ENCODE data around the gene HSPBAP1. TPM values are rescaled to one million over a fixed set of nuclear protein-coding genes. Genes with fewer than 3 reads are reported as not detected.

HSPBAP1 gene
- total RNA-seq, 1 experiment from 2014 or later, result 8.7 TPM

DNA sequence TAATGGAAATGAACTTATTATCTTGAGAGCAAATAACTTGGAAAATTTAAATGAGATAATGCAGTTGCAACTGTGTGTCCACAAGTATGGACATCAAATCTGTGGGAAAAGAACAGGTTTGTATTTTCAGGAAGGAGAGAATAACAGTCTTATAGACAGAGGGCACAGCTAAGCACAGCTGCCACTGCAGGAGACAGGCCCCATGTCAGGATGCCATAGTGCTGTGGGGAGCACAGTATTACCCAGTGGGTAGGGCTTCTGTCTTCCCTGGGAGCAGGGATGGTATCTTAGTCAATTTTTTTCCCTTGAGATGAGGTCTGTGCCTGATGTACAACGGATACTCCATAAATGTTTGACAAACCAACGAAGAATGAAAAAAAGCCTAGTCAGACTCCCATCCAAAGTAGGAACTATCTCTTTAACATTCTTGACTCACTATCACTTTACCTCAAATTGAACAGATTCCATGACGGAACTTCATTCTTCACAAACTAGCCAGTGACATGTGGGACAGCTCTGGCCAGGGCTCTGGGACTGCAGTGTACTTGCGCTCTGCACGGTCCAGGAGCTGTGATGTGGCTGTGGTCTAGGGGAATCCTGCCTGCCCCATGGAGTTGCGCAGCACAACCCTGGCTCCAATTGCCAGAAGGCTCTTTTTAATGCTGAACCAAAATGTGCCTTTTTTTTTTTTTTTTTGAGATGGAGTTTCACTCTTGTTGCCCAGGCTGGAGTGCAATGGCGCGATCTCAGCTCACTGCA is 64.7 kb downstream of the HSPBAP1 start:
- DNase-seq (ENCODE audit: low spot score), result no peak
- no peak for TF ChIP-seq CTCF (conservative IDR thresholded peaks at IDR 0.05; ENCODE audit: low read depth, low read length)
- no peak for TF ChIP-seq EZH2 (IDR thresholded peaks at IDR 0.05; ENCODE audit: borderline replicate concordance, low read depth, low read length, poor library complexity, severe bottlenecking)
- no TSS peak for BruUV-seq (replicated peaks)
- POLR2A ChIA-PET (ENCODE audit: low non-redundant PET), result no interaction called here
- H3K4me1 ChIP-seq (ENCODE audit: insufficient read depth, low read length, poor library complexity, severe bottlenecking), result no peaks in the 10 kb centered on the region
- H3K9me3 ChIP-seq (ENCODE audit: low read depth, low read length, poor library complexity, severe bottlenecking), result no peaks in the 10 kb centered on the region
- no peaks in the 10 kb centered on the region for H3K36me3 ChIP-seq (ENCODE audit: insufficient read depth, low read length, poor library complexity, severe bottlenecking)
- H3K27ac ChIP-seq (ENCODE audit: low read depth, low read length, poor library complexity, severe bottlenecking), result no peak overlapping the region
- H3K4me3 ChIP-seq (ENCODE audit: low read depth, low read length, poor library complexity, severe bottlenecking), result no peak overlapping the region
- CTCF ChIA-PET, result no interaction called here
- H3K27me3 ChIP-seq (replicated peaks; ENCODE audit: insufficient read depth, low read depth, low read length, poor library complexity), result no peaks in the 10 kb centered on the region
- intact Hi-C loops (cut with micrococcal nuclease; ENCODE audit: unreplicated experiment), result no loop called here

GRCh38 chr3:122728186-122728585 is 65.4 kb downstream of the HSPBAP1 start:
- no peak overlapping the region for H3K4me3 ChIP-seq (ENCODE audit: low read depth, low read length, poor library complexity, severe bottlenecking)
- CTCF ChIA-PET, result no interaction called here
- intact Hi-C loops (cut with micrococcal nuclease; ENCODE audit: unreplicated experiment), result no loop called here
- no TSS peak for BruUV-seq (replicated peaks)
- H3K4me1 ChIP-seq (ENCODE audit: insufficient read depth, low read length, poor library complexity, severe bottlenecking), result no peaks in the 10 kb centered on the region
- POLR2A ChIA-PET (ENCODE audit: low non-redundant PET), result no interaction called here
- H3K27ac ChIP-seq (ENCODE audit: low read depth, low read length, poor library complexity, severe bottlenecking), result no peak overlapping the region
- H3K27me3 ChIP-seq (replicated peaks; ENCODE audit: insufficient read depth, low read depth, low read length, poor library complexity), result no peaks in the 10 kb centered on the region
- no peaks in the 10 kb centered on the region for H3K9me3 ChIP-seq (ENCODE audit: low read depth, low read length, poor library complexity, severe bottlenecking)
- H3K36me3 ChIP-seq (ENCODE audit: insufficient read depth, low read length, poor library complexity, severe bottlenecking), result no peaks in the 10 kb centered on the region
- TF ChIP-seq CTCF (conservative IDR thresholded peaks at IDR 0.05; ENCODE audit: low read depth, low read length) (no peak), EZH2 (IDR thresholded peaks at IDR 0.05; ENCODE audit: borderline replicate concordance, low read depth, low read length, poor library complexity, severe bottlenecking) (no peak)
- no peak for DNase-seq (ENCODE audit: low spot score)

DNA sequence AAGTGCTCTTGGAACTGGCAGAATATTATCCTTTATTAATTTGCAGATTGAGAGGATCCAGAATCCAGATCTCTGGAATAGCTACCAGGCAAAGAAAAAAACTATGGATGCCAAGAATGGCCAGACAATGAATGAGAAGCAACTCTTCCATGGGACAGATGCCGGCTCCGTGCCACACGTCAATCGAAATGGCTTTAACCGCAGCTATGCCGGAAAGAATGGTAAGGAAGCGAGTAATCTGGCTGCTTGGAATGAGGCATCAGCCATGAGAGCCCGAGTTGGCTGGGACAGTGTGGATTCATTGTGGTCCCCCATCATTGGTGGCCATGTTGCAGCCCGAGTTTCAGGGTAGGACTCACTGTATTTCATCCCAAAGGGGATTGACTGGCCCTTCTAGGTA is 65.9 kb downstream of the HSPBAP1 start:
- CTCF ChIA-PET, result no interaction called here
- Histone ChIP-seq H3K4me3 (ENCODE audit: low read depth, low read length, poor library complexity, severe bottlenecking) (no peak overlapping the region), H3K27me3 (replicated peaks; ENCODE audit: insufficient read depth, low read depth, low read length, poor library complexity) (no peaks in the 10 kb centered on the region), H3K4me1 (ENCODE audit: insufficient read depth, low read length, poor library complexity, severe bottlenecking) (no peaks in the 10 kb centered on the region), H3K9me3 (ENCODE audit: low read depth, low read length, poor library complexity, severe bottlenecking) (no peaks in the 10 kb centered on the region), H3K36me3 (ENCODE audit: insufficient read depth, low read length, poor library complexity, severe bottlenecking) (no peaks in the 10 kb centered on the region), H3K27ac (ENCODE audit: low read depth, low read length, poor library complexity, severe bottlenecking) (no peak overlapping the region)
- intact Hi-C loops (cut with micrococcal nuclease; ENCODE audit: unreplicated experiment), result no loop called here
- BruUV-seq (replicated peaks), result no TSS peak
- POLR2A ChIA-PET (ENCODE audit: low non-redundant PET), result no interaction called here
- DNase-seq (ENCODE audit: low spot score), result no peak
- TF ChIP-seq EZH2 (IDR thresholded peaks at IDR 0.05; ENCODE audit: borderline replicate concordance, low read depth, low read length, poor library complexity, severe bottlenecking), result no peak

DNA sequence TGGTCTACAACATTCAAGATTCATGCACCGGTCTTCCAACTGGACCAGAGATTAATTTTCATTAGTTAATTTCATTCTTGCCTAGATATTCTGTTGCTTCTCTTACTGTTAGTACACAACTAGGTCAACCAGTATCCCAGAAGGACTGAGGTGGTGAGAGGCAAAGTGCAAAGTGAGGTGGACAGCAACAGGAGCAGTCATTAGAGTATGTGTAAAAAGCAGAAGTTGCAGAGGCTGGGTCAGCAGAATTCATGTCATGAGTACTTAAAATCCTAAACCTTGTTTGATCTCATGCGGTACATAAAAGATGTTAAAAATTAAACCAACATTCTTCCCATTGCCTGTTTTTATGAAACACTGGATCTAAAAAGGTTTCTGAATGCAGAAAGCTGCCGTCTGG is 66.3 kb downstream of the HSPBAP1 start:
- no TSS peak for BruUV-seq (replicated peaks)
- intact Hi-C loops (cut with micrococcal nuclease; ENCODE audit: unreplicated experiment), result no loop called here
- Histone ChIP-seq H3K4me1 (ENCODE audit: insufficient read depth, low read length, poor library complexity, severe bottlenecking) (no peaks in the 10 kb centered on the region), H3K4me3 (ENCODE audit: low read depth, low read length, poor library complexity, severe bottlenecking) (no peak overlapping the region), H3K36me3 (ENCODE audit: insufficient read depth, low read length, poor library complexity, severe bottlenecking) (no peaks in the 10 kb centered on the region), H3K27ac (ENCODE audit: low read depth, low read length, poor library complexity, severe bottlenecking) (no peak overlapping the region), H3K27me3 (replicated peaks; ENCODE audit: insufficient read depth, low read depth, low read length, poor library complexity) (no peaks in the 10 kb centered on the region), H3K9me3 (ENCODE audit: low read depth, low read length, poor library complexity, severe bottlenecking) (no peaks in the 10 kb centered on the region)
- TF ChIP-seq EZH2 (IDR thresholded peaks at IDR 0.05; ENCODE audit: borderline replicate concordance, low read depth, low read length, poor library complexity, severe bottlenecking) (no peak), CTCF (conservative IDR thresholded peaks at IDR 0.05; ENCODE audit: low read depth, low read length) (no peak)
- no peak for DNase-seq (ENCODE audit: low spot score)
- CTCF ChIA-PET, result no interaction called here
- POLR2A ChIA-PET (ENCODE audit: low non-redundant PET), result no interaction called here
